ENCODE measurements around the gene SPIN1.
"Not testable (repeated sequence)": the region's sequence is repeated elsewhere in the genome, so short reads cannot be mapped to it uniquely, and the experiment has no call there.

SPIN1 gene

DNA sequence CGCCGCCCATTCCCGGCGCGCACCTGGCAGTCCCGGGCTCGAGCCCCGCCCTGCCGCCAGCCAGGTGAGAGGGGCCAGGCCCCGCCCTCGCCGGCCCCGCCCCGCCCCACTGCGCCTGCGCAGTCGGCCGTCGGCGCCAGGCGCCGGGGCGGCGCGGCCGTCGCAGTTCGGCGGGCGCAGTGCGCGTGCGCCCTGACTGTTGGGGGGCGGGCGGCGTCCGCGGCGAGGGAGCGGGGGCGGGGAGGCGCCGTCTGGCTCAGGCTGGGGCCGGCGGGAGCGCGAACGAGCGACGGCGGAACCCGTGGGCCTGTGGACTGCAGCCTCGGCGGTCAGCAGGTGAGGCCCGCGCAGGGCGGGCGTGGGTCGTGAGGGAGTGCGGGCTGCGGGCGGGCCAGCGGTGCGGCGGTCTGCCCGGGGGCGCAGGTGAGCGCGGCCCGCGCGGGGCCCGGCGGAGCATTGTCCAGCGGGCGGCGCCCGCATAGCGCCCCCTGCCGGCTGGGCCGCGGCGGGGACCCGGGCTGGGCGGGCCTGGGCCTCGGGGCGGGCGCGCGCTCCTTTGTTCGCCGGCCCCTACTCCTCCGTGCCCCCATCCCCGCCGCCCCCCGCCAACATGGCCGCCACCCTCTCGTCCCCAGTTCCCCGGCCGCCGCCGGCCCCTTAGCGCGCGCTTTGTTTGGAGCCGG lies at the start of gene SPIN1:
Gene SPIN1 (plus strand): TSS at position 242 of the 683 bp plus-strand sequence. CDS start 38,096 bp downstream, outside the sequence.
- peak; percentile 87 for DNase-seq

DNA sequence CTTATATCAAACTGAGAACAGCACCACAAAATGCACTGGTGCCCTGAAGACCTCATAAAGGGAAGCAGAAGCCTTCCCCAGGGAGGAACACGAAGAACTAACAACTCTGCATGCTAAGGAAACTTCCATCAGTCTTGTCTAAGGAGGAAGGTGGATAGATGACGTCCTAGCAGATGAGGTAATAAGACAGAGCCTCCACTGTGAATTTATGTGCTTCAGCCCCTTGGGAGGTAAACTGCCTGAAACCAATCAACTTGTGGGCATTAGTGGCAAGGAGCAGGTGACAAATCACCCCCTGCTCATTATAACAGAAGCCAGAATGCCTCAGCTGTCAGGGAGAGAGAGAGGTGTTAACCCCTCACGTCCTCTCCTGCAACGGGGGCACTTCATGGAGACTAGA lies 48.9 kb upstream of the SPIN1 start:
- no peak for DNase-seq

DNA sequence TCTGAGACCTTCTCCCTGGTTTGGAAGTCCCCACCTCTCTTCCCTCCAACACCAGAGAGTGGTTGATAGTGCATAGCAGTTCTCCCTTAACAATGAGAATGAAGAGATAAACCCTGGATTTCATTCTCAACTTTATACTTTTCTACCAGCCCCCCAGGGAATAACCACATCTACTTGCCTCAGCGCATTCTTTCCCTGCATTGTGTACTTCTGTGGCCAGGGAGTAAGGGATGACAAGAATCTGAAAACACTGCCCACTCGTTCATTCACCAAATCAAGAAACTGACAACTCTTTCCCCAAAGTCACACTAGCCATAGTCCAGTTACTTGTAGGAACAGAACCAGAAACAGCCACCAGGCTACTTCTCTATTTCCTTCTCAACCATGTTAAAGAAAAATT lies 46.0 kb upstream of the SPIN1 start:
- DNase-seq = no peak

DNA sequence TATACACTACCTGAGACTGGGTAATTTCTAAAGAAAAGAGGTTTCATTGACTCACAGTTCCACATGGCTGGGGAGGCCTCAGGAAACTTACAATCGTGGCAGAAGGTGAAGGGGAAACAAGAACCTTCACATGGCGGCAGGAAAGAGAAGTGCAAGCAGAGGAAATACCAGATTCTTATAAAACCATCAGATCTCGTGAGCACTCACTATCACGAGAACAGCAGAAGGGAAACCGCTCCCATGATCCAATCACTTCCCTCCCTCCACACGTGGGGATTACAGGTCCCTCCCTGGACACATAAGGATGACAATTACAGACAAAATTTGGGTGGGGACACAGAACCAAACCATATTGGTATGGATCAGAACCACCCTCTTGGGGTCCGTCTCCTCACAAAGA lies 44.2 kb upstream of the SPIN1 start:
- no peak for DNase-seq

DNA sequence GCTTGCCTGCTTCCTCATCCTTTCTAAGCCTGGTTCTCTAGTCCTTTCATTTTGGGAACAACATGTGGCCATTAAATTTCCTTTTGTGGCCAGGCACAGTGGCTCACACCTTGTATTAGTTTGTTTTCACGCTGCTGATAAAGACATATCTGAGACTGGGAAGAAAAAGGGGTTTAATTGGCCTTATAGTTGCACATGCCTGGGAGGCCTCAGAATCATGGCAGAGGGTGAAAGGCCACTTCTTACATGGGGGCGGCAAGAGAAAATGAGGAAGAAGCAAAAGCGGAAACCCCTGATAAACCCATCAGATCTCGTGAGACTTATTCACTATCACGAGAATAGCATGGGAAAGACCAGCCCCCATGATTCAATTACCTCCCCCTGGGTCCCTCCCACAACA lies 37.9 kb upstream of the SPIN1 start:
- DNase-seq = not testable (repeated sequence)

DNA sequence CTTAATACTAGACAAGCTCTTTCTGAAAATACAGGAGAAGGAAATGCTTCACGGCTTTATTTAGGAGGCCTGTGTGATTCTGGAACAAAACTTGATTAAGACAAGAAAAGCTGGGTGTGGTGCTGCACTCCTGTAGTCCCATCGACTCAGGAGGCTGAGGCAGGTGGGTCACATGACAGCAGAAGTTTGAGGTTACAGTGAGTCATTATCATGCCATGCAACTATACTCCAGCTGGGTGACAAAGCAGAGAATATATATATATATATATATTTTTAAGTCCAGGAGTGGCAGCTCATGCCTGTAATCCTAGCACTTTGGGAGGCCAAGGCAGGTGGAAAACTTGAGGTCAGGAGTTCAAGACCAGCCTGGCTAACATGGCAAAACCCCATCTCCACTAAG lies 33.1 kb upstream of the SPIN1 start:
- DNase-seq = peak; percentile 6

DNA sequence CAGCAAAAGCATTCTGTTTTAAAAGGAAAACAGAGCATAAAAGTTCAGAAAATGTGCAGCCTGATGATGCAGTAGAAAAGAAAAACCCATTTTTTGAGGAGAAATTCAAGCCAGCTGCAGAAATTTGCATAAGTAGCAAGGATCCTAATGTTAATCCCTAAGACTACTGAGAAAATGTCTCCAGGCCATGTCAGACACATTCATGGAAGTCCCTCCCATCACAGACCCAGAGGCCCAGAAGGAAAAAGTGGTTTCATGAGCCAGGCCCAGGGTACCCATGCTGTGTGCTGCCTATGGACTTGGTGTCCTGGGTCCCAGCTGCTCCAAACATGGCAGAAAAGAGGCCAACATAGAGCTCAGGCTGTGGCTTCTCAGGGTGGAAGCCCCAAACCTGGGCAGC lies 31.0 kb upstream of the SPIN1 start:
- not testable (repeated sequence) for DNase-seq

DNA sequence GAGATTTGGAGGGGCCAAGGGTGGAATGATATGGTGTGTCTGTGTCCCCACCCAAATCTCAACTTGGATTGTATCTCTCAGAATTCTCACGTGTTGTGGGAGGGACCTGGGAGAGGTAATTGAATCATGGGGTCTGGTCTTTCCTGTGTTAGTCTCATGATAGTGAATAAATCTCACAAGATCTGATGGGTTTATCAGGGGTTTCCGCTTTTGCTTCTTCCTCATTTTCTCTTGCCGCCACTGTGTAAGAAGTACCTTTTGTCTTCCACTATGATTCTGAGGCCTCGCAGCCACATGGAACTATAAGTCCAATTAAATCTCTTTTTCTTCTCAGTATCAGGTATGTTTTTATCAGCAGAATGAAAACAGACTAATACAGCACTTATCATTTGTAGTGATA lies 29.5 kb upstream of the SPIN1 start:
- no peak for DNase-seq

DNA sequence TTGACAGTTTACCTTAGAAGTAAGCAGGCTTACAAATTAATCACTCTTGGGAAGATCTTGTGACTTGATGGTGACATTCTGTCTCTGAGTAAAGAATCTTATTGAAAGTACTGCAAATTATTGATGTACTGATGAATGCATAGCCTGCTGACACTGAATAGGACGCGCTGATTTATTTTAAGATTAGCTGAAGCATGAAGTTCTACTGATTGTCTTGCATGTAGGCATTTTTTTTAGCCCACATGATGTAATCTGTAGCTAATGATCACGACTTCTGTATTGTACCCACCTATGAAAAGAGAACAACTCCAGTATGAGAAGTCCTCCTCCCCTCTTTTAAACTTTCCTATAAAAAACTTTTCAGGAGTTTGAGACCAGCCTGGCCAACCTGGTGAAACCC lies 28.3 kb upstream of the SPIN1 start:
- no peak for DNase-seq

DNA sequence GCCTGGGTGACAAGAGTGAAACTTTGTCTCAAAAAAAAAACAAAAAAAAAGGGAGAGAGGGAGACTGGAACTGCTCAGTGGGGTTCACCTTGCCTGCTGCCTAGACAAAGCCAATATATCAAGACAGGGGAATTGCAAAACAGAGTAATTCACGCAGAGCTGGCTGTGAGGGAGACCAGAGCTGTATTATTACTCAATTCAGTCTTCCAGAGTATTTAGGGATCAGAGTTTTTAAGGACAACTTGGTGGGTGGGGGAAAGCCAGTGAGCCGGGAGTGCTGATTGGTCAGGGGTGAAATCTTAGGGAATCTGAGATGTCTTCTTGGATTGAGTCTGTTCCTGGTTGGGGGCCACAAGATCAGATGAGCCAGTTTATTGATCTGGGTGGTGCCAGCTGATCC lies 25.6 kb upstream of the SPIN1 start:
- no peak for DNase-seq

DNA sequence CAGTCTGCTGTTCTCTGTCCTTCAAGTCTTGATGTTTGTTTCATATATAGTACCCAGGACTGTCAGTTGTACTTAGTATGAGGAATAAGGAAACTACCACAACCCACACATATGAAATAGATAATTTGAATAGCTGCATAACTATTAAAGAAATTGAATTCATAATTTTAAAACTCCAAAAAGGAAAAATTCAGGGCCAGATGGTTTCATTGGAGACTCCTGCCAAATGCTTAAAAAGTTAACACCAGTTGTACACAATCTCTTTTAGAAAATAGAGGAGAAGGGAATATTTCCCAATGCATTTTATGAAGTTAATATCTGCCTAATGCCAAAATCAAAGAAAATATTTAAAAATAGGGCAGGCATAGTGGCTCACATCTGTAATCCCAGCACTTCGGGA lies 24.6 kb upstream of the SPIN1 start:
- no peak for DNase-seq

DNA sequence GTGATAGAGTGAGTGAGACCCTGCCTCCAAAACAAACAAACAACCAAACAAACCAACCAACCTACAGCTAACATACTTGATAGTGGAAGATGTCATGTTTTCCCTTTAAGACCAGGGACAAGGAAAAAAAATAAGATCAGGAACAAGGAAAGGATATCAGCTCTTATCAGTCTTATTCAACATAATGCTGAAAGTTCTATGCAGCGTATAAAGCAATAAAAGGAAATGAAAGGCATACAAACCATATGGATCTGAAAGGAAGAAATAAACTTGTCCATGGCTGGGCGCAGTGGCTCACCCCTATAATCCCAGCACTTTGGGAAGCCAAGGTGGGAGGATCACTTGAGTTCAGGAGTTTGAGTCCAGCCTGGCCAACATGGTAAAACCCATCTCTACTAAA lies 23.5 kb upstream of the SPIN1 start:
- no peak for DNase-seq

DNA sequence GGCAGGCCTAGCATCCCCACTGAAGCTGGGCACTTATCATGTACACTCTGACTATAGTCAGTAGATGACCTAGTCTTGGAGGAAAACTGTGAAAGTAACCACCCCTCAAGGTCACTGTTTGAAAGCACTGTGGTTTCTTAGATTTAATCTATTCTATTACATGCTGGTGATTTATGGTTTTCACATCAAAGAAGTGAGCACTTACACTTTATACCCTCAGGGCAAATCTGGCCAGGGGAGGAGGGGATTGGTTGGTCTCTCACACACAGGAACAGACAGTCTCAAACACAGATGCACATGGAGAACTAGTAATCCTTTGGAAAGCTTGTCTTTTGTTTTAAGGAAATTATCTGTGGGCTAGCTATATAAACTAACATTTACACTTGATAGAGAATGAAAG lies 17.9 kb upstream of the SPIN1 start:
- no peak for DNase-seq

DNA sequence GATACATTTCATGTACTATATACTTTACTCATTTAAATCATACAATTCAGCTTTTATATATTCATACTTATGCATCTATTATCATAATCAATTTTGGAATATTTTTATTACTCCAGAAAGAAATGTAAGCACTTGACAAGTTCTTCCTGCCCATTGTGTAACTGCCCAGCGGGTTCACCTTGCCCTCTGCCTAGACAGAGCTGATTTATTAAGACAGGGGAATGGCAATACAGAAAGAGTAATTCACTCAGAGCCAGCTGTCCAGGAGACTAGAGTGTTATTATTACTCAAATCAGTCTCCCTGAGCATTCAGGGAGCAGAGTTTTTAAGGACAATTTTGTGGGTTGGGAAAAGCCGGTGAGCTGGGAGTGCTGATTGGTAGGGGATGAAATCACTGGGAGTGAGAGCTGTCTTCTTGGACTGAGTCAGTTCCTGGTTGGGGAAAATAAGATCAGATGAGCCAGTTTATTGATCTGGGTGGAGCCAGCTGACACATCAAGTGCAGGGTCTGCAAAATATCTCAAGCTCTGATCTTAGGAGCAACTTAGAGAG lies 16.1 kb upstream of the SPIN1 start:
- no peak for DNase-seq

DNA sequence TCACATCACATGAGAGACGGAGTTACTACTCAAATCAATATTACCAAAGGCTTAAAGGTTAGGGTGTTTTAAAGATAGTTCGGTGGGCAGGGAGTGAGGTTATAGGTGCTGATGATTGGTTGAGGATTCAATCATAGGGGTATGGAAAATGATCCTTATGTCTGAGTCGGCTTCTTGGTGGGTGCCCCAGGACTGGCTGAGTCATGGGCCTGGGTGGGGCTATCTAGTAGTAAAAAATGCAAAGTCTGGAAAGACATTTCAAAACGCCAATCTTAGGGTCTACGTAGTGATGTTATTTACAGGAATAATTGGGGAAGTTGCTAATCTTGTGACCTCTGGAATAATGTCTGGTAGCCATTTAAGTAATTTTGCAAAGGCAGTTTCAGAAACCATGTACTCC lies 15.2 kb upstream of the SPIN1 start:
- DNase-seq = no peak

DNA sequence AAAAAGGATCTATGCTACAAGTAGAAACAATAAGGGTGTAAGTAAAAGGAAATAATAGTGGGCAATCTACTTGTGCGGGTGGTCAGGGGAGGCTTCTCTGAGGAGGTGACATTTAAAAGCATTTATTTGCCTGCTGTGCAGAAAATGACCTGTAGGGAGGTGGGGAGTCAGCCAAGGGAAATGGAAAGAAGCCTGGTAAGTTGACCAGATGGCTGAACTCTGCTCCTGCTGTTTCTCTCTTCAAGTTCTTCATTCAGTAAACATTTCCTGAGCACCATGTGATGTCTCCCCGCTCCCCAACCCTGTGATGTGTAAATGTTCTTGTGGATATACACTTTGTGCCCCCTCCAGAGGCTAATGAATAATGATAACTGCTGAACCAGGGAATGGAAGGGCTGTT lies 9.9 kb upstream of the SPIN1 start:
- no peak for DNase-seq

DNA sequence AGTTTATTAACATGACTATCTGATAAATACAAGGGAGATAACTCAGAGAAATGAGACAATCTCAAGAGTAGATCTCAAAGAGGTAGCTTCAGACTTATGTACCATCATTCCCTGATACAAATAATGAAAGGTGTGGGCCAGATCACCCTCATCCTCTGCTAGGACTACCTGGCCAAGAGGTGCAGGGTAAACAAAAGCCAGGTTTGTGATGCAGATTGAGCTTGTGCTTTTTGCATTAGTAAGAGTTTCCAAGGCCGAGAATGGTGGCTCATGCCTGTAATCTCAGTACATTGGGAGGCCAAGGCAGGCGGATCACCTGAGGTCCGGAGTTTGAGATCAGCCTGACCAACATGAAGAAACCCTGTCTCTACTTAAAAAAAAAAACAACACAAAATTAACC lies 8.9 kb upstream of the SPIN1 start:
- DNase-seq = no peak

DNA sequence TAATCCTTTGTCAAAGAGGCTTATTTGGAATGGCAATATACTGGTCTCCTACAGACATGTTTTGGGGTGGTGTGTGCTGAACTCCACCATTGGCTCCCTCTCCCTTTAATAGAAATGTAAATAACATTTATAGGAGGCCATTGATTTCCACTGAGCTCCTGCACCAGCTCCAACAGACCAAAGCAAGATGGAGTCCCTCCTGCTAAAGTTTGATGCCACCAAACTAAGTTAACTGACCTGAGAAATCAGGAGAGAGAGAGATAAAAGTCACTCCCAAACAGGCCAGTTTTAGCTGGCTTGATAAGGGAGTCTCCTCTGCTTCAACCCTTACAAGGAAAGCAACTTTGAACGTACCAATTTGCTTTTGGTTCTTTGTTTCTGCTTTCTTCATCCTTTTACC lies 8.1 kb upstream of the SPIN1 start:
- no peak for DNase-seq

DNA sequence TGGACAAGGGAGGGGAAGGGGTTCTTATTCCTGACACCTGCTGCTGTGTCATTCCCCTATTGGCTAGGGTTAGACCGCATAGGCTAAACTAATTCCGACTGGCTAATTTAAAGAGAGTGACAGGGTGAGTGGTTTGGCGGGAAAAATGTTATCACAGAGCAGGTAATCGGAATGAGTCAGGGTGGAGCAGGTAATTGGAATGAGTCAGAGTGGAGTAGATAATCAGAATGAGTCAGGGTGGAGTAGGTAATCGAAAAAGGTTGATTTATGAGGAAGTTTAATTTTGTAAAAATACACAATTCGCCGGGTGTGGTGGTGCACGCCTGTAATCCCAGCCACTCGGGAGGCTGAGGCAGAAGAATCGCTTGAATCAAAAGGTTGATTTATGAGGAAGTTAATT lies 6.9 kb upstream of the SPIN1 start:
- DNase-seq = not testable (repeated sequence)

DNA sequence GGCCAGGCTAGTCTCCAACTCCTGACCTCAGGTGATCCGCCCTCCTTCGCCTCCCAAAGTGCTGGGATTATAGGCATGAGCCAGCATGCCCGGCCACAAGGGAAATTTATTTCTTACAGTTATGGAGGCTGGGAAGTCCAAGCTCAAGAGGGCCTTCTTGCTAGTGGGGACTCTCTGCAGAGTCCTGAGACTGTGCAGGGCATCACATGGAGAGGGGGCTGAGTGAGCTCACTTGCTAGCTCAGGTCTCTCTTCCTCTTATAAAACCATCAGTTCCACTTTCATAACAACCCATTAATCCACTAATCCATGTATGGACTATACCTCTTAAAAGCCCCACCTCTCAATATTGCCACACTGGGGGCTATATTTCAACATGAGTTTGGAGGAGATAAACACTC lies 5.1 kb upstream of the SPIN1 start:
- DNase-seq = no peak

DNA sequence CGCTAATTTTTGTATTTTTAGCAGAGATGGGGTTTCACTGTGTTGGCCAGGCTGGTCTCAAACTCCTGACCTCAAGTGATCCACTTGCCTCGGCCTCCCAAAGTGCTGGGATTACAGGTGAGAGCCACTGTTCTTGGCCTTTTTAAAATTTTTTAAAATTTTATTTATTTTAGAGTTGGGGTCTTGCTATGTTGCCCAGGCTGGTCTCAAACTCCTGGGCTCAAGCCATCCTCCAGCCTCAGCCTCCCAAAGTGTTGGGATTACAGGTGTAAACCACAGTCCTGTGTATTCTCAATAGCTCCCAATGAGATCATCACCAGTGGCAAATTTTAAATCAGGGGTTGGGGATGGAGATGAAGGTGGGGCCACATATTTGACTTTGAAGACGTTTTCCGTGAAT lies 2.1 kb upstream of the SPIN1 start:
- DNase-seq = not testable (repeated sequence)

DNA sequence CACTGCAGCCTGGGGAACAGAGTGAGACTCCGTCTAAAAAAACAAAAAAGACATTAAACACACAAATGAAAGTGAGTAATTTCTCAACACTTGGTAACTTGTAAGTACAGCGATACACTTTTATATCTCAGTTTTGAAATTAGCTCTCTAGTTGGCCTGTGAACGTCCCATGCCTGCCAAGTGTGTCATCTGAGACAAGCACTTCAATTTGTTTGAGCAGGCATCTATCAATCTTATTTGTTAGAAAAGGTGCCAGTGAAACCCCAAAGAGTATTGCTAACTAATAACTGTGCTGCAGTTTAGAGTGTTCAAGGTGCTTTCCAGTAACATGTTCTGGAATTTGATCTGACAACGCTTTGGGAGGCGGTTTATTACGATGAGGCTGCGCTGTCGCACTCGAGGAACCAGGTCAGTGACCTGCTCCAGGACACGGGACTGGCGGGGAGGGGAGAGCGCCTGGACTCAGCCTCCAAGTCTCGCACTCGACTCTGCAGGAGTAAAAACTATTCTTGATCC lies 1.1 kb upstream of the SPIN1 start:
- peak; percentile 29 for DNase-seq

DNA sequence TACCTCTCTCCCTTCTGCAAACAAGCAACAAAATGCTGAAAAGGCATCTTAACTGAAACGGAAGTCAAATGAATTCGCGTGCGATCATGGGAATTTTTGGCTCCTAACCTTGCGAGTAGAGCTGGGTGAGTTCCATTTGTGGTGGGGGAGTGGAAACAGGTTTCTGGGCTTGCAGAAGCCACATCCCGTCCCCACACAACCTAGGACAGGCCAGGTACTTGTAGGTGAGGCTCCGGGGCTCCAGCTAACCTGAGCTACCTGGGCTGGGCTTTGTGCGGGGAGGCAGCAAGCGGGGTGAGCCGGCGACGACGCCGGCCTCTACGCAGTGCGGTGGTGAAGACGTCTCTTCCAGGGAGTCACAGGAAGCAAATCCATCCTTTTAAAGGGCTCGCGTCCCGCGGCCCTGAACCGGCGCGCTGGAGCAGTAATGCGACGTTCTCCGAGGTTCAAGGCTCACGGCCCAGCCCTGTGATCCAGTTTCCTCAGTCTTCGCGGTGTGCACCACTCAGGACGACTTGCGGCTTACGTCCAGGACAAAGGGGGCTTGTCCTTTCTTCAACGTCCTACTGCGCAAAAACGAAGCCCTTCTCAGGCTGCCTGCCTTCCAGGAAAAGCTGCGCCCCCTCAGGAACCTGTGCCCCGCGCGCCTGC lies 567 bp upstream of the SPIN1 start:
- DNase-seq = peak; percentile 31

DNA sequence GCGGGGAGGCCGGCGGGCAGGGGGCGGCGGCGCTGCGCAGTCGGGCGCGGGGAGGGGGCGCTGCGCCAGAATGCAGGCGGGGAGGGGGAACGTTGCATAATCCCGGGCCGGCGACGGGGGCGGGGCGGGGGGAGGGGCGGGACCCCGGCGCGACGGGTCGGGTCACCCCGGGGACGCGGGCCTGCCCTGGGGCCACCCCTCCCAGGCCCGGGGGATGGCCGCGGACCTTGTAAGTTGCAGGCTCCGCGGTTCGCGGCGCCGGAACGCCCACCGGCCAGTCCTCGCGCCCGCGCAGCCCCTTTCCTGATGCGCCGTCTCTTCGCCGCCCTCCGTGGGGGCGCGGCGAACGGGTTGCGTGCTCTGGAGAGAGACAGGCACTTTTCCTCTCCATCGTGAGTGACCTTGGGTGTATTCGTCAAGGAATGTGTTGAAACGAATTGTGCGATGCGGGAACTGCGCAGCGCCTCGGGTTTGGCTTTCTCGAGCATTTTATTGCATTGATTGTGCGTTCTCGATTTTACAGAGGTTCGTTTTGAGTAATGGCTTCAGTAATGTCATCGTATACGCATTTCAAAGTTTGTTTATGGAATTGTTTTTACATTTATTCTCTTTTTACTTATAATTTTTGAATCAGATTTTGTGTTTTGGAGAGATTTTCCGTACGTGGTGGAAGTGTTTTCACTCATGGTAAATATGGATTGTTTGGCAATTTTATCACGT lies 802 bp downstream of the SPIN1 start:
- DNase-seq = peak; percentile 47

All from activated CD4-positive, alpha-beta T cell treated with anti-CD3 and anti-CD28 coated beads for 48 hours (primary cell).